Fibroblast of skin of right quadriceps (primary cell): ENCODE measurements around the gene ADAMTS14.

ENCODE experiments used
- DNase-seq: peaks from one replicate; pipeline ENCODE4 v3.0.0-alpha.2; 2013

Gene ADAMTS14

GRCh38 chr10:70775679-70776454 lies 103.6 kb downstream of the ADAMTS14 start:
- no peak for DNase-seq

- no peak for DNase-seq
These were observed 104.2 kb downstream of the ADAMTS14 start for GRCh38 chr10:70776455-70777005.

- no peak for DNase-seq
These were observed 105.0 kb downstream of the ADAMTS14 start for GRCh38 chr10:70777063-70777875.

GRCh38 chr10:70778267-70778924 lies 106.1 kb downstream of the ADAMTS14 start:
- no peak for DNase-seq

- DNase-seq = no peak
These were observed 106.8 kb downstream of the ADAMTS14 start for GRCh38 chr10:70779088-70779487.

GRCh38 chr10:70779511-70780369 lies 107.4 kb downstream of the ADAMTS14 start:
- DNase-seq = no peak

- DNase-seq = no peak
These were observed 108.1 kb downstream of the ADAMTS14 start for GRCh38 chr10:70780370-70780760.

GRCh38 chr10:70780772-70781171 lies 108.5 kb downstream of the ADAMTS14 start:
- no peak for DNase-seq

- no peak for DNase-seq
These were observed 109.2 kb downstream of the ADAMTS14 start for GRCh38 chr10:70781461-70782051.

GRCh38 chr10:70782086-70782745 lies 109.9 kb downstream of the ADAMTS14 start:
- no peak for DNase-seq

- no peak for DNase-seq
These were observed 110.7 kb downstream of the ADAMTS14 start for GRCh38 chr10:70782746-70783680.

- DNase-seq = no peak
These were observed 111.7 kb downstream of the ADAMTS14 start for GRCh38 chr10:70784016-70784415.

- peak; percentile 48 for DNase-seq
These were observed 112.2 kb downstream of the ADAMTS14 start for GRCh38 chr10:70784471-70784870.

GRCh38 chr10:70785190-70785589 lies 112.9 kb downstream of the ADAMTS14 start, which contains the start of gene TBATA:
TSS of gene TBATA (minus strand) at chr10:70785377. CDS start at chr10:70783379, 1,998 bp downstream.
- DNase-seq = no peak

GRCh38 chr10:70786799-70787415 lies 114.6 kb downstream of the ADAMTS14 start:
- DNase-seq = peak; percentile 82

- DNase-seq = no peak
These were observed 119.2 kb downstream of the ADAMTS14 start for GRCh38 chr10:70791386-70792039.

GRCh38 chr10:70795613-70796012 lies 123.3 kb downstream of the ADAMTS14 start:
- no peak for DNase-seq

GRCh38 chr10:70797840-70798239 lies 125.5 kb downstream of the ADAMTS14 start:
- no peak for DNase-seq

GRCh38 chr10:70799124-70799523 lies 126.8 kb downstream of the ADAMTS14 start:
- DNase-seq = no peak
